BLaER1 treated with 17β-estradiol and CSF1 and Interleukin-3, amounts not matched to agents 10 nM and 100 nM (cell line): ENCODE measurements around the gene SOX21.
"Not testable (repeated sequence)": the region's sequence is repeated elsewhere in the genome, so short reads cannot be mapped to it uniquely, and the experiment has no call there.

Experiments
- H3K27ac ChIP-seq, 11 experiments: shearing (Covaris generic); formaldehyde crosslinking; 2 replicates each; pipeline ENCODE4 v1.8.1; 2022
- H3K27me3 ChIP-seq, 11 experiments: shearing (Covaris generic); formaldehyde crosslinking; 2 replicates each; pipeline ENCODE4 v1.8.1; 2022
- H3K36me3 ChIP-seq, 11 experiments: shearing (Covaris generic); formaldehyde crosslinking; 2 replicates each; pipeline ENCODE4 v1.8.1; 2022
- H3K4me1 ChIP-seq, 10 experiments: shearing (Covaris generic); formaldehyde crosslinking; 2 replicates each; pipeline ENCODE4 v1.8.1; 2022
- H3K4me2 ChIP-seq, 11 experiments: shearing (Covaris generic); formaldehyde crosslinking; 2 replicates each; pipeline ENCODE4 v1.8.1; 2022
- H3K4me3 ChIP-seq, 10 experiments: shearing (Covaris generic); formaldehyde crosslinking; 2 replicates each; pipeline ENCODE4 v1.8.1; 2022
- H3K9ac ChIP-seq, 11 experiments: shearing (Covaris generic); formaldehyde crosslinking; 2 replicates each; pipeline ENCODE4 v1.8.1; 2022
- H3K9me3 ChIP-seq, 11 experiments: shearing (Covaris generic); formaldehyde crosslinking; replicated peaks in 1 of 11; 2 replicates each; pipeline ENCODE4 v1.8.1; 2022
- H4K20me1 ChIP-seq, 11 experiments: shearing (Covaris generic); formaldehyde crosslinking; 2 replicates each; pipeline ENCODE4 v1.8.1; 2022
- Cebpa-rat ChIP-seq, 11 experiments: shearing (Covaris generic); IDR thresholded peaks; 2 replicates each; pipeline ENCODE4 v1.8.1; 2022

Gene SOX21

DNA sequence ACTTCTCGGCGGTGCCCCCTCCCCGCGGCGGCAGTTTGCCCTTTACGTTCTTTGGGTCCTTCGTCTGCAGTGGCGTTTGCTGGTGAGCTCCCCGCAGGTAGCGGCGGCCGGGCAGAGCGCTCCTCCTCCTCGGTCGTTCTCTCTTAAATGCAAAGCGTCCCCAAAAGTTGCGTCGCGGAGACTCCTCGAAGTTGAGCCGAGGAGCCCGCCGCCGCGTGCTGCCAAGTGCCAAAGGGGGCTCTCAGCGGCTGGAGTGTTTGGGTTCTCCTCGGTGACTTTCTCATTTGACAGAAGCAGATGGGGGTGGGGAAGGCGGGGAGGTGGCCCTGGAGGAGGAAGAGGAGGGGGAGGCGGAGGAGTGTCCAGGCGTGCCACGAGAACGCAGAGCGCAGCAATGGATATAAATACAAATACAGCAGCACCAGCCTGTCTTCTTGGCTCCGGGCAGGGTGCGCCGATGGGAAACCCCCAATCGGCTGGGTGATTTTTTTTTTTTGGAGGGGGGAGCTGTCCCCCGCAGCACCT lies at the start of gene SOX21:
Gene SOX21, minus strand, starts transcription at position 259 of the 525 bp plus-strand sequence. CDS start 496 bp downstream, outside the sequence.
- H3K9ac ChIP-seq: no peak within 1 kb of the TSS

DNA sequence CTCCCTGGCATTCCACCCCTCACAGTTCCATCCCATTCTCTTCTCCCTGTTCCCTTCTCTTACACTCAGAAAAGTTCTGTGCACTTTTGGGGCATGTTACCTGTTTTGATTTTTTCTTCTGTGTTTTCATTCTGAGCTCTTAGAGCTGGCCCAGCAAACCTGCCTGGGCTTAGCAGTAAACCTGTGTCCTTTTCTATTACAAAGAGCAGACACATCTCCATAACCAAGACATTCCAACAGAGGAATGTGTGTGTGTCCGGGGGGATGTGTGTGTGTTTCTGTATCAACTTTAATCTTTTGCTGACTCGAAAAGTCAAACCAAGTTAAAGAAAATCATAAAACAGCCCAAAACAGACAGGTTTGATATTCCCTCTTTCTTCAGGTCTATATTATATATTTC lies 49.1 kb upstream of the SOX21 start:
- H3K9me3 ChIP-seq: peaks cover 0 to 6% (median 0%) of the 10 kb centered on the region in 11 experiments; a peak in 2 of 22 replicates
- no peaks in the 10 kb centered on the region for H3K27me3 ChIP-seq
- no peak overlapping the region for H3K9ac ChIP-seq
- no peak overlapping the region for H3K4me2 ChIP-seq
- H3K27ac ChIP-seq: no peak overlapping the region
- H3K4me1 ChIP-seq: no peaks in the 10 kb centered on the region
- no peak overlapping the region for H3K4me3 ChIP-seq
- H4K20me1 ChIP-seq: no peaks in the 10 kb centered on the region
- H3K36me3 ChIP-seq: no peaks in the 10 kb centered on the region
- no peak for TF ChIP-seq Cebpa-rat (IDR thresholded peaks at IDR 0.05)

More for the DNA sequence above, at the start of gene SOX21:
- H3K4me2 ChIP-seq: peak within 1 kb of the TSS; percentile 21 to 90 (median 57); a peak in 19 of 22 replicates
- peak within 1 kb of the TSS in 7 of 10 experiments; percentile 7 to 50 (median 37); a peak in 10 of 20 replicates for H3K4me3 ChIP-seq
- no peaks in the 10 kb centered on the region for H3K36me3 ChIP-seq
- H3K27me3 ChIP-seq: peaks cover 92 to 100% (median 99%) of the 10 kb centered on the region in 11 experiments
- H3K9me3 ChIP-seq: peaks cover 29 to 44% (median 37%) of the 10 kb centered on the region in 11 experiments
- no peak for TF ChIP-seq Cebpa-rat (IDR thresholded peaks at IDR 0.05)
- H4K20me1 ChIP-seq: peaks cover 0 to 32% (median 14%) of the 10 kb centered on the region in 11 experiments; a peak in 11 of 22 replicates
- H3K27ac ChIP-seq: no peak within 1 kb of the TSS
- peaks cover 0 to 7% (median 0%) of the 10 kb centered on the region in 10 experiments; a peak in 3 of 20 replicates for H3K4me1 ChIP-seq

DNA sequence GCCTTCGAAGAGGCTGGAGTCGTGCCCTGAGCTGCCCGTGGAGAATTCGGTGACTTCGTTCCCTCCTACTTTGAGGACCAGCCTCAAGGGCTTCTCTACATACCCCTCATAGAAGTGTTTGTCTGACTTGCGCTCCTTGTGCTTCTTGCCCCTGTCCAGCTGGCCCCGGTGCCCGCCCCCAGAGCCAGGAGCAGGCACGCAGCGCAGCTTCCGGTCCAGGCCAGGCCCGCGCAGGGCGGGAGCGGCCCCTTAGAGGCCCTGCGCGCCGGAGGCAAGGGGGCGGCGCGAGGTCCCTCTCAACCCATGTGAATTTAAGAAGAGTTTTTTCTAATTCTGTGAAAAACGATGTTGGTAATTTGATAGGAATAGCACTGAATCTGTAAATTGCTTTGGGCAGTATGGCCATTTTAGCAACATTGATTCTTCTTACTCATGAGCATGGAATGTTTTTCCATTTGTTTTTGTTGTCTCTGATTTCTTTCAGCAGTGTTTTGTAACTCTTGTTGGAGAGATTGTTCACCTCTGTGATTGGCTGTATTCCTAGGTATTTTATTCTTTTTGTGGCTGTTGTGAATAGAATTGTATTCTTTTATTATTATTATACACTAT lies 46.9 kb upstream of the SOX21 start:
- no peak overlapping the region for H3K4me3 ChIP-seq
- H3K27me3 ChIP-seq: no peaks in the 10 kb centered on the region
- H4K20me1 ChIP-seq: no peaks in the 10 kb centered on the region
- H3K36me3 ChIP-seq: no peaks in the 10 kb centered on the region
- no peak for TF ChIP-seq Cebpa-rat (IDR thresholded peaks at IDR 0.05)
- H3K27ac ChIP-seq: no peak overlapping the region
- H3K9me3 ChIP-seq: no peaks in the 10 kb centered on the region
- H3K9ac ChIP-seq: no peak overlapping the region
- H3K4me2 ChIP-seq: no peak overlapping the region
- no peaks in the 10 kb centered on the region for H3K4me1 ChIP-seq

DNA sequence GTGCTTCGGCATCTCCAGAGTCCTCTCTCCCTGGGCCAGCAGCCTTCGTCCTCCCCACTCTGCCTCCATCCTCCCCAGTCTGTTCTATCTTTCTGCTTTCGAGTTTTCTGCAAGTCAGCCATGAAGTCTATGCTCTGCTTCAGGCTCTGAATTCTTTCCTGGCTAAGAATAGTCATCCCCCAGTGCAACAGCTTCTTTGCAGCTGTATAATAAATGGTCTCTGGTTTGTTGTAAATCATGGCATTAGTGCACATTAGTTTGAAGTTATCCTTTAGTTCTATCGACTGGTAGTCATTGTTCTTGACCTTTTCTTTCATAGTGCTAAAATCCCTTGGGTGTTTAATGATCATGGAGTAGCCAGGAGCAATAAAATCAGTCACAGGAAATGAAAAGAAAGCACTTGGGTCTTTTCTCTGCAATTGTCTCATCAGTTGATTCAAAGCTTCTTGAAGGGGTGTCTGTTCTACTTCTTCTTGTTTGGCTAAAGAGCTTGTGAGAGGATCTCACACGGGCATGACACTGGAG lies 46.2 kb upstream of the SOX21 start:
- no peaks in the 10 kb centered on the region for H3K9me3 ChIP-seq
- no peaks in the 10 kb centered on the region for H3K36me3 ChIP-seq
- no peak overlapping the region for H3K4me2 ChIP-seq
- TF ChIP-seq Cebpa-rat (IDR thresholded peaks at IDR 0.05): no peak
- H3K27ac ChIP-seq: no peak overlapping the region
- H3K27me3 ChIP-seq: no peaks in the 10 kb centered on the region
- H4K20me1 ChIP-seq: no peaks in the 10 kb centered on the region
- no peaks in the 10 kb centered on the region for H3K4me1 ChIP-seq
- H3K9ac ChIP-seq: no peak overlapping the region
- no peak overlapping the region for H3K4me3 ChIP-seq

DNA sequence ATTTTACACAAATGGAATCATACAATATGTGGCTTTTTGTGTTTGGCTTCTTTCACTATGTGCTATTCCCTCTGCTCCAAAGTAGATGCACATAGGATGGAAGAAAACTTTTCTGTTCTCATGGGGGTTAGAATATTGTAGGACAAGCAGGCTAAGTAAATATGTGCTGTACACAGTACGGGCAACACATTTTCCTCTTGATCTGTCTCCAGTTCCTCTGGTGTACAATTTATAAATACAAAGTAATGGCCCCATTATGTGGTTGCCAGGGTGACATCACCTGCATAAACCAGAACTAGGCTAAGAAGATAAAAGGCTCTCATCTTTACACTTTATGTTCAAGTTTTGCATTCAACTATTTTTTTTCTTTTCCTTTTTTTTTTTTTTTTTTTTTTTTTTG lies 41.0 kb upstream of the SOX21 start:
- Histone ChIP-seq H3K27ac (no peak overlapping the region), H3K4me2 (no peak overlapping the region), H4K20me1 (no peaks in the 10 kb centered on the region), H3K4me1 (no peaks in the 10 kb centered on the region), H3K36me3 (no peaks in the 10 kb centered on the region), H3K9me3 (no peaks in the 10 kb centered on the region), H3K27me3 (no peaks in the 10 kb centered on the region), H3K4me3 (no peak overlapping the region), H3K9ac (no peak overlapping the region)
- TF ChIP-seq Cebpa-rat (IDR thresholded peaks at IDR 0.05): no peak

DNA sequence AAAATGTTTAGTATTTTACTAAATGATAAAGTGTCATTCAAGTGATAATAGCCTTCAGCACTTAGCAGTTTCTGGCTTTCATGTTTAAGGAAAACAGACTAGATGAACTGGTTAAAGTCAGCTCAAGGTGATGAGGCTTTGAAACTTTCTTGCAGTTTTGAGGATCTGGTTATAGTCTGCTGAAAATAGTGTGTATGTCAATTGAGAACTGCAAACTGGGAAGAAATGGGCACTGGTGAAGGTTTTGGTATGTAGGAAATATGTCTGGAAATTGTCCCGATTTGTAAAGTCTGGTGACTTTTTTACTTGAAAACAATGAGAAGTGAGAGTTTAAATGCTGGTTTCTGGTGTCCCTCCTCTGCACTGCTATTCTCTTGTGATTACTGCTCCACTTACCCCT lies 36.8 kb upstream of the SOX21 start:
- H3K4me1 ChIP-seq: no peaks in the 10 kb centered on the region
- no peak for TF ChIP-seq Cebpa-rat (IDR thresholded peaks at IDR 0.05)

DNA sequence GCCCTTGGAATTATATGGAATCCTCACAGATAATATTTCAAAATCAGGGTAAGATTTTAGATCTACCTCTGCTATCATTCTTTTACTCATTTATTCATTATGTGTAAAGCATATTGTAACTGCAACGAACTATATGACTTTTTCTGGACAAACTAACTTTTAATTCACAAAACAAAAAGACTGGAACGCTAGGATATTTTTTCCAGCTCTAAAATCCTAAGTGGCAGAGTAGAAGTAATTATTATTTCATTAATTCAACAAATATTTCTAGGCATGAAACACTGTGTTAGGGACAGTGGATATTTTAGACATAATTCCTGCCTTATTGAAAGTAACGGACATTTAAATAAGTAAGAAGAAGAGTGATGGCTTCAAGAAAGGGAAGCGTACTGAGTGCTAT lies 26.9 kb upstream of the SOX21 start:
- H3K27me3 ChIP-seq: no peaks in the 10 kb centered on the region
- H3K36me3 ChIP-seq: no peaks in the 10 kb centered on the region
- H3K27ac ChIP-seq: no peak overlapping the region
- H3K4me3 ChIP-seq: no peak overlapping the region
- no peaks in the 10 kb centered on the region for H3K4me1 ChIP-seq
- peaks cover 0 to 10% (median 4%) of the 10 kb centered on the region in 11 experiments; a peak in 4 of 22 replicates for H3K9me3 ChIP-seq
- TF ChIP-seq Cebpa-rat (IDR thresholded peaks at IDR 0.05): no peak
- H3K4me2 ChIP-seq: no peak overlapping the region
- H3K9ac ChIP-seq: no peak overlapping the region
- no peaks in the 10 kb centered on the region for H4K20me1 ChIP-seq

More for the DNA sequence above, 36.8 kb upstream of the SOX21 start:
- no peaks in the 10 kb centered on the region for H3K36me3 ChIP-seq
- no peaks in the 10 kb centered on the region for H4K20me1 ChIP-seq
- H3K9ac ChIP-seq: no peak overlapping the region
- no peak overlapping the region for H3K4me2 ChIP-seq
- no peaks in the 10 kb centered on the region for H3K27me3 ChIP-seq
- no peak overlapping the region for H3K27ac ChIP-seq
- H3K9me3 ChIP-seq: no peaks in the 10 kb centered on the region
- no peak overlapping the region for H3K4me3 ChIP-seq

DNA sequence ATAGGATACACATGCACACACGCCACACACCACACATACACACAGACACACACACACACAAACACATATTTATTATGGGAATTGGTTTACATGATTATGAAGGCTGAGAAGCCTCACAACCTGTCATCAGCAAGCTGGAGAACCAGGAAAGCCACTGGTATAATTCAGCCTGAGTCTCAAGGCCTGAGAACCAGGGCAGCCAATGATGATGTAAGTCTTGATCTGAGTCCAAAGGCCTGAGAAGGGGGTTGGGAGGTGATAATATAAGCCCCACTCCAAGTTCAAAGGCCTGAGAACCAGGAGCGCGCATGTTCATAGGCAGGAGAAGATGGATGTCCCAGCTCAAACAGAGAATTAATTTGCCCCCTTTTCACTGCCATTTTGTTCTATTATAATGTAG lies 18.7 kb upstream of the SOX21 start:
- no peaks in the 10 kb centered on the region for H3K27me3 ChIP-seq
- H3K27ac ChIP-seq: no peak overlapping the region
- no peak overlapping the region for H3K9ac ChIP-seq
- H3K4me1 ChIP-seq: no peaks in the 10 kb centered on the region
- no peaks in the 10 kb centered on the region for H3K36me3 ChIP-seq
- peaks cover 5 to 10% (median 10%) of the 10 kb centered on the region in 11 experiments; a peak in 18 of 22 replicates for H3K9me3 ChIP-seq
- no peak for TF ChIP-seq Cebpa-rat (IDR thresholded peaks at IDR 0.05)
- H3K4me2 ChIP-seq: no peak overlapping the region
- no peak overlapping the region for H3K4me3 ChIP-seq
- H4K20me1 ChIP-seq: no peaks in the 10 kb centered on the region

DNA sequence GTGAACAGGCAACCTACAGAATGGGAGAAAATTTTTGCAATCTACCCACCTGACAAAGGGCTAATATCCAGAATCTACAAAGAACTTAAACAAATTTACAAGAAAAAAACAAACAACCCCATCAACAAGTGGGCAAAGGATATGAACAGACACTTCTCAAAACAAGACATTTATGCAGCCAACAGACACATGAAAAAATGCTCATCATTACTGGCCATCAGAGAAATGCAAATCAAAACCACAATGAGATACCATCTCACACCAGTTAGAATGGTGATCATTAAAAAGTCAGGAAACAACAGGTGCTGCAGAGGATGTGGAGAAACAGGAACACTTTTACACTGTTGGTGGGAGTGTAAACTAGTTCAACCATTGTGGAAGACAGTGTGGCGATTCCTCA lies 17.6 kb upstream of the SOX21 start:
- not testable (repeated sequence) for H3K4me1 ChIP-seq, H3K36me3 ChIP-seq, H3K4me3 ChIP-seq, H3K9ac ChIP-seq, H3K27me3 ChIP-seq, H4K20me1 ChIP-seq, H3K4me2 ChIP-seq, H3K27ac ChIP-seq
- H3K9me3 ChIP-seq: peaks cover 7 to 16% (median 12%) of the 10 kb centered on the region in 11 experiments; a peak in 18 of 22 replicates

DNA sequence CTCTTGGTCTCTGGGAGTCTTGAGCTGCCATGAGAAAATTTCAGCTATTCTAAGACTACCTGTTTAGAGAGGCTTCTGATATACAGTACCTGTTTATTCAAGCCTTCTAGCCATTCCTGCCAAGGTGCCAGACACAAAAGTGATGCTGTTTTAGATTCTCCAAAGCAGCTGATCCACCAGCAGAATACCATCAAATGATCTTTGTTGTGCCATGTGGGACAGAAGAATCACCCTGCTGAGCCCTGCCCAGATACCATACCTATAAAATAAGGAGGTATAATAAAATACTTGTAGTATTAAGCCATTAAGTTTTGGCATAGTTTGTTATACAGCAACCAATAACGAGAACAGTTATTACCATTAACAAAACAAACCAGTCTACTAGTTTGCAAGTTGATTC lies 14.1 kb upstream of the SOX21 start:
- Histone ChIP-seq H3K27ac (no peak overlapping the region), H4K20me1 (no peaks in the 10 kb centered on the region), H3K27me3 (no peaks in the 10 kb centered on the region), H3K9ac (no peak overlapping the region), H3K4me2 (no peak overlapping the region), H3K9me3 (peaks cover 7 to 16% (median 12%) of the 10 kb centered on the region in 11 experiments; a peak in 18 of 22 replicates), H3K36me3 (no peaks in the 10 kb centered on the region), H3K4me1 (no peaks in the 10 kb centered on the region), H3K4me3 (no peak overlapping the region)
- no peak for TF ChIP-seq Cebpa-rat (IDR thresholded peaks at IDR 0.05)
